Gastroesophageal sphincter (tissue), 3 donors: Measurements from ENCODE around the gene OR5B17.

Experiments
- CTCF ChIP-seq, 4 experiments: fragments of 200-600 bp in 2 of 4; fragments of 450-650 bp in 2 of 4; sonication (generic) in 1 of 4; IDR thresholded peaks; one replicate each; pipeline ENCODE4 v1.5.1; 2017 to 2019; ENCODE audit warnings: antibody characterized with exemption in 4 of 4, mild to moderate bottlenecking in 2 of 4, moderate library complexity in 2 of 4
- EP300 ChIP-seq: sonication (generic); formaldehyde crosslinking; IDR thresholded peaks from one replicate; pipeline ENCODE4 v1.6.1; 2017; ENCODE audit warnings: antibody characterized with exemption, mild to moderate bottlenecking
- POLR2A ChIP-seq, 2 donors: fragments of 450-650 bp; IDR thresholded peaks; one replicate each; pipeline ENCODE4 v1.6.1; 2017; ENCODE audit warnings: antibody characterized with exemption in 2 of 2, mild to moderate bottlenecking in 2 of 2, moderate library complexity in 1 of 2
- POLR2AphosphoS5 ChIP-seq: sonication (generic); formaldehyde crosslinking; IDR thresholded peaks from one replicate; pipeline ENCODE4 v1.6.1; 2017; ENCODE audit warnings: antibody characterized with exemption

GRCh38 chr11:58395581-58395980 is 36.7 kb upstream of the OR5B17 start:
- TF ChIP-seq CTCF (IDR thresholded peaks at IDR 0.05) (no peak), POLR2AphosphoS5 (no peak), EP300 (no peak), POLR2A (IDR thresholded peaks at IDR 0.05) (no peak)
